Fibroblast of villous mesenchyme (primary cell): Measurements from ENCODE around the gene CIAO2B. TPM values are rescaled to one million over a fixed set of nuclear protein-coding genes. Genes with fewer than 3 reads are reported as not detected.
A peak's percentile ranks its signal among the peaks of the same experiment; 100 is the strongest.

Experiments
- DNase-seq: peaks from one replicate; pipeline ENCODE4 v3.0.0-alpha.2; 2010; ENCODE audit warnings: low read depth
- H3K4me3 ChIP-seq: 2 replicates; pipeline ENCODE4 v1.5.1; 2011; ENCODE audit warnings: low read depth, mild to moderate bottlenecking, low read length
- CTCF ChIP-seq: IDR thresholded peaks from 2 replicates; pipeline ENCODE4 v1.5.1; 2012; ENCODE audit warnings: low read depth, mild to moderate bottlenecking, low read length; ENCODE audit not compliant: insufficient read depth
- total RNA-seq: library from RNA; depleted of rRNA; stranded (reverse); fragments of >200 nt; gene quantifications from 2 replicates; pipeline ENCODE4 v1.2.3, GENCODE V29; 2012

The CIAO2B gene
- total RNA-seq, 1 donor: 136 TPM

DNA sequence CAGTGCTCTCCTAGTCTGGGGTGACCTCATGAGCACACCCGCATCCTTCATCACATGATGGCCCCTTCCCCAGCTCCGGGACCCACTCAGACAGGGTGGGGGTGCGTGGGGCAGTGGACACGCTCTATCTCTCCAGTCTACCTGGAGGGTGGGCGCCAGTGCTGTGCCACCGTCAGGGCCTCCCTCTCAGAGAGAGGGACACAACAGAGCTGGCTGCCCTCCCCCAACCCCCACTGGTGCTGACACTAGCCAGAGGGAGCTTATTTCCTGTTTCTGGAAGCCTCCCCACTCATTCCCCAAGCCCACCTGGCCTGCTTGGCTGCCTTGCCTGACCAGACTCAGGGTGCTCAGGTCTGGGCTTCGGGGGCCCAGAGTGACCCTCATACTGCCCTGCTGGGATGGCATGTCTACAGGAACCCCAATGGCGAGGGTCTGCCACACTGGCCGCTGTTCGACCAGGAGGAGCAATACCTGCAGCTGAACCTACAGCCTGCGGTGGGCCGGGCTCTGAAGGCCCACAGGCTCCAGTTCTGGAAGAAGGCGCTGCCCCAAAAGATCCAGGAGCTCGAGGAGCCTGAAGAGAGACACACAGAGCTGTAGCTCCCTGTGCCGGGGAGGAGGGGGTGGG, 9.3 kb upstream of the CIAO2B start:
- no peak overlapping the region for H3K4me3 ChIP-seq
- no peak for TF ChIP-seq CTCF
- DNase-seq: no peak

- H3K4me3 ChIP-seq: no peak overlapping the region
- no peak for DNase-seq
- no peak for TF ChIP-seq CTCF
Measured at GRCh38 chr16:66942981-66943380, 8.8 kb upstream of the CIAO2B start.

DNA sequence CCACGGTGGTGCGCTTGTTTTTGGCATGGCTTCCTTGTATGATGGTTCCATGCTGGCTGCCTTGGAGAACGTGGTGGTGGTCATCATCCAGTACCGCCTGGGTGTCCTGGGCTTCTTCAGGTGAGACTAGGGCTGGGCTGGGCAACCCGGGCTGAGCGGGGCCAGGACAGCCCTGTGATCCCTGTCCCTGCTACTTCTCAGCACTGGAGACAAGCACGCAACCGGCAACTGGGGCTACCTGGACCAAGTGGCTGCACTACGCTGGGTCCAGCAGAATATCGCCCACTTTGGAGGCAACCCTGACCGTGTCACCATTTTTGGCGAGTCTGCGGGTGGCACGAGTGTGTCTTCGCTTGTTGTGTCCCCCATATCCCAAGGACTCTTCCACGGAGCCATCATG, 6.0 kb upstream of the CIAO2B start:
- no peak overlapping the region for H3K4me3 ChIP-seq
- TF ChIP-seq CTCF: no peak
- no peak for DNase-seq

- TF ChIP-seq CTCF: no peak
Measured at GRCh38 chr16:66939366-66939765, 5.2 kb upstream of the CIAO2B start.

GRCh38 chr16:66937725-66938337, 3.6 kb upstream of the CIAO2B start:
- no peak for TF ChIP-seq CTCF
- DNase-seq: no peak
- H3K4me3 ChIP-seq: no peak overlapping the region

More at GRCh38 chr16:66939366-66939765, 5.2 kb upstream of the CIAO2B start:
- no peak for DNase-seq
- no peak overlapping the region for H3K4me3 ChIP-seq

- no peak for DNase-seq
- TF ChIP-seq CTCF: no peak
- H3K4me3 ChIP-seq: no peak overlapping the region
Measured at GRCh38 chr16:66936889-66937554, 2.8 kb upstream of the CIAO2B start.

DNA sequence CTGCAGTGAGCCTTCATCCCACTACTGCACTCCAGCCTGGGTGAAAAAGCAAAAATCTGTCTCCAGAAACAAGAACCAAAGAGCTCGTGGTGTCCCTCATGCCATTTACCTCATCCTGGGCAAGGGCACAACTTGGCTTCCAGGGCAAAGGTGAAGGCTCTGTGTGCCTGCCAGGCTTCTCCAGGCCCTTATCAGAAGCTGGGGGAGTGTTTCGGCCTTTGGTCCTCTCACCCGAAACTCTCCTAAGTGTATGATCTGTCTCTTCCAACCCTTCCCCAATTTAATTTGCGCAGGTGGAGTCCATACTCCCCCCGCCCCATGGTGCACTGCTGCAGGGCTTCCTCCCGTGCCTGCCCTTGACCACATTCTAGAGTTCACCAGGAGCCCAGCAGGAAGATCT, 2.3 kb upstream of the CIAO2B start:
- DNase-seq: no peak
- H3K4me3 ChIP-seq: peak overlapping the region; percentile 78

More for the DNA sequence above, 2.3 kb upstream of the CIAO2B start:
- no peak for TF ChIP-seq CTCF
